NB4 (cell line): ENCODE data around the gene ACP7.
"Not testable (repeated sequence)": the region's sequence is repeated elsewhere in the genome, so short reads cannot be mapped to it uniquely, and the experiment has no call there.

Experiments used
- DNase-seq: peaks from one replicate; pipeline ENCODE4 v3.0.0; 2010; ENCODE audit warnings: low read depth
- H3K4me3 ChIP-seq: one replicate; pipeline ENCODE4 v1.5.1; 2011; ENCODE audit warnings: mild to moderate bottlenecking, low read depth, low read length, moderate library complexity
- CTCF ChIP-seq: IDR thresholded peaks from one replicate; pipeline ENCODE4 v1.5.1; 2012; ENCODE audit warnings: low read depth, low read length
- MAX ChIP-seq: IDR thresholded peaks from 2 replicates; pipeline ENCODE4 v1.6.1; 2011; ENCODE audit warnings: low read depth, low read length
- MYC ChIP-seq: IDR thresholded peaks from 2 replicates; pipeline ENCODE4 v1.6.1; 2011; ENCODE audit warnings: low read depth, low read length
- POLR2A ChIP-seq: IDR thresholded peaks from 2 replicates; pipeline ENCODE4 v1.6.1; 2011; ENCODE audit warnings: mild to moderate bottlenecking; ENCODE audit not compliant: insufficient read length; ENCODE audit errors: extremely low read depth

Gene ACP7

GRCh38 chr19:39139971-39140453 is 55.8 kb downstream of the ACP7 start:
- DNase-seq, result no peak
- TF ChIP-seq POLR2A, result no peak
- no peak overlapping the region for H3K4me3 ChIP-seq

GRCh38 chr19:39140594-39140993 is 56.4 kb downstream of the ACP7 start:
- DNase-seq, result no peak
- H3K4me3 ChIP-seq, result no peak overlapping the region
- TF ChIP-seq MYC (no peak), POLR2A (no peak)

- H3K4me3 ChIP-seq, result no peak overlapping the region
- TF ChIP-seq CTCF, result no peak
- TF ChIP-seq MYC, result no peak
- TF ChIP-seq POLR2A, result no peak
- TF ChIP-seq MAX, result no peak
- DNase-seq, result no peak
Measured at GRCh38 chr19:39141929-39142328, 57.8 kb downstream of the ACP7 start.

DNA sequence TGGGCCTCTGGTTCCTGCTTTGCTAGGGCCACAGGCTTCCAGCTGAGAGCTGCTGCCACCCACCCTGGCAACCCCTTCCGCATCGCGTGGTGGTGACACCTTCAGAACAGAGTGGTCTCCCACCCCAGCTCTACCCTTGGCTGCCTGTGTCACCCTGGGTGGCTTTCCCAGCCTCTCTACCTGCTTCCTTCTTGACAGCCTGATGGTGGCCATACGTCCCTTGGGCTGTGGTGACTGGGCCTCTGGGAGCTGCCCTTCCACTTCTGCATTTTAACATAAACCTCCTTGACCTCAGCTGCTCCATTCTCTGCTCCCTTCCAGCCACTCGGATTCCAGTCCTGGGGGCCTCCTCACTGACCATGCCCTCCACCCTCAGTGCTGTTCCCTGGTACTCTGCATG is 58.5 kb downstream of the ACP7 start:
- peak; percentile 42 for DNase-seq

DNA sequence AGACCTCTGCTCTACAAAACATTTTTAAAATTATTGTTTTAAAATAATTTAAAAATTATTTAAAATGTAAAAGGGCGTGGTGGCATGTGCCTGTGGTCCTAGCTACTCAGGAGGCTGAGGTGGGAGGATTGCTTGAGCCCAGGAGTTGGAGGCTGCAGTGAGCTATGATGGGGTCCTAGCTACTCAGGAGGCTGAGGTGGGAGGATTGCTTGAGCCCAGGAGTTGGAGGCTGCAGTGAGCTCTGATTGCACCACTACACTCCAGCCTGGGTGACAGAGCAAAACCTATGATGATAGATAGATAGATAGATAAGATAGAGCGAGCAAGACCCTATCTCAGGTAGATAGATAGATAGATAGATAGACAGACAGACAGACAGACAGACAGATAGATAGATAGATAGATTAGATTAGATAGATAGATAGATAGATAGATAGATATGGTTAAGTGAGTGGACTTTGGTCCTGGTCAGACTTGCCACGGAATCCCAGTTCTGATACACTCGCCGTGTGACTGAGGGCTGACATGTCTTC is 59.7 kb downstream of the ACP7 start:
- not testable (repeated sequence) for H3K4me3 ChIP-seq, DNase-seq

More for the DNA sequence above, 58.5 kb downstream of the ACP7 start:
- H3K4me3 ChIP-seq, result no peak overlapping the region
- TF ChIP-seq CTCF (no peak), MYC (no peak), POLR2A (no peak), MAX (no peak)

- no peak overlapping the region for H3K4me3 ChIP-seq
- no peak for DNase-seq
- TF ChIP-seq MYC (no peak), POLR2A (no peak), MAX (no peak), CTCF (no peak)
Measured at GRCh38 chr19:39144290-39145071, 60.3 kb downstream of the ACP7 start.

DNA sequence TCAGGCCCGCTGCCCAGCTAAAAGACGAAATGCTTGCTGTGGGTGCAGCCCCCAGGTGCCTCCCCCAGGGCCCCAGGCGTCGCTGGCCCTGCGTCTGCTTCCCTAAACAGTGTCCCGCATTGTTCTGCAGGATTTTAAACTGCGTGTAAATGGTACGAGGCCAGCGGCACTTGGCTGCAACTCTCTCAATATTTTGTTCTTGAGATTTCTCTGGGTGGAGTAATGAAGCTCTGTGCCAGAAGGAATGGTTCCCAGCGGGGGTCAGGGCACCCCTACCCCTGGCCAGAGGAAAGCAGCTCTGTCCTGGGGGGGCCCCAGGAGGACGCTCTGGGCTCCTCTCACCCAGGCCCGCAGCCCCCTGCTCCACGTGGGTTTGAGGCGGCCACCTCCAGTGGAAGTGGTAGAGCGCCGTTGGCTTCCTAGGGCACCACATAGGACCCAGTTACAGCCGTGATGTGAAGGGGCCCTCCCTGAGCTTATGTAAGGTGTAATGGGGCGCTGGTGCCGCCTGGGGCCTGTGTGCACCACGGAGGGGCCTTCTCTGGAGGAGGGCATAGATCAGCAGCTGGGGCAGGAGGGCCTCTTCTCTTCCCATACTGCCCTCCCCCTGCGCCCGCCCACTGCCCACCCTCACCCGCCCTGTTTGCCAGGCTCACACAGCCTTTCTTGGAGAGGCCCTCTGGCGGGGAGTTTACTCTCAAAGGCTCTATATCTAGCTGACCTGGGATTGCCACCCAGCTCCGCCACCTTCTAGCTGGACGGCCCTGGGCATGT is 61.2 kb downstream of the ACP7 start:
- TF ChIP-seq POLR2A (no peak), MAX (no peak), CTCF (no peak), MYC (no peak)
- DNase-seq, result no peak

More for the DNA sequence above, 61.2 kb downstream of the ACP7 start:
- no peak overlapping the region for H3K4me3 ChIP-seq
